ENCODE measurements around the gene YPEL1. TPM values are rescaled to one million over a fixed set of nuclear protein-coding genes. Genes with fewer than 3 reads are reported as not detected.

Gene YPEL1
- total RNA-seq, 2 experiments from 2014 or later: 18.2 to 18.8 TPM

DNA sequence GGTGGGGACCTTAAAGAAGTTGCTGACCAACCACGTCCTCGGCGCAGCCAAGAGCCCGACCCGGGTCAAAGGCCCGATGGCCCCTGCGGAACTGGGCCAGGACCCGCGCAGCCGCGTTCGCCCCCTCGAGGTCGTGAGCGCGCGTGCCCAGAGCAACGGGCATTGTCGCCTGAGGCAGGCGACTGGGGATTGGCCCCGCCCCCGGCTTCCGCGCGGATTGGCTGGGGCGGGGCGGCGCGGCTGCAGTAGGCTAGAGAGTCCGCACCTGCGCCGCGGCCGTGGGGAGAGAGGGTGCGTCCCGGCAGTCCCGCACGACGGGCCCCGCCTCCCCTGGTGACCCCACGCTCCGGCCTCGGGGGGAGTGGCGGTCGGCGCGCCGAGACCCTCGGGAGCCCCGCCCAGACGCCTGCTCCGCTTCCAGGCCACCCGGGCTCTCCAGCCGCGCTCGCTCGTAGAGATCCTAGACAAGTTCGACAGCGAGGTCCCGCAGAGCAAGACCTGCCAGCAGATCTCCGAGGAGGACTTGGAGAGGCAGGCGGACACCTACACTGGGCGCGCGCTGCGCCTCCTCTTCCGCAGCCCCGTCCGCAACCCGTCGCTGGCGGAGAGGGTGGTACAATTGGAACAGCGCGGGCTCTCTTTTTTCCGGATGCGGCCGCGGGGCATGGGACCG, 78.1 kb downstream of the YPEL1 start:
- POLR2A ChIA-PET: no interaction called here
- peaks cover 16% of the 10 kb centered on the region for H3K36me3 ChIP-seq (ENCODE audit: insufficient read depth, low read length)
- TF ChIP-seq, protein P1, sequence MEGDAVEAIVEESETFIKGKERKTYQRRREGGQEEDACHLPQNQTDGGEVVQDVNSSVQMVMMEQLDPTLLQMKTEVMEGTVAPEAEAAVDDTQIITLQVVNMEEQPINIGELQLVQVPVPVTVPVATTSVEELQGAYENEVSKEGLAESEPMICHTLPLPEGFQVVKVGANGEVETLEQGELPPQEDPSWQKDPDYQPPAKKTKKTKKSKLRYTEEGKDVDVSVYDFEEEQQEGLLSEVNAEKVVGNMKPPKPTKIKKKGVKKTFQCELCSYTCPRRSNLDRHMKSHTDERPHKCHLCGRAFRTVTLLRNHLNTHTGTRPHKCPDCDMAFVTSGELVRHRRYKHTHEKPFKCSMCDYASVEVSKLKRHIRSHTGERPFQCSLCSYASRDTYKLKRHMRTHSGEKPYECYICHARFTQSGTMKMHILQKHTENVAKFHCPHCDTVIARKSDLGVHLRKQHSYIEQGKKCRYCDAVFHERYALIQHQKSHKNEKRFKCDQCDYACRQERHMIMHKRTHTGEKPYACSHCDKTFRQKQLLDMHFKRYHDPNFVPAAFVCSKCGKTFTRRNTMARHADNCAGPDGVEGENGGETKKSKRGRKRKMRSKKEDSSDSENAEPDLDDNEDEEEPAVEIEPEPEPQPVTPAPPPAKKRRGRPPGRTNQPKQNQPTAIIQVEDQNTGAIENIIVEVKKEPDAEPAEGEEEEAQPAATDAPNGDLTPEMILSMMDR (conservative IDR thresholded peaks at IDR 0.05; ENCODE audit: low read length): peak; percentile 59
- no peak for TF ChIP-seq EZH2phosphoT487 (IDR thresholded peaks at IDR 0.05; ENCODE audit: borderline replicate concordance, low read depth, low read length)
- BruUV-seq (replicated peaks): no TSS peak
- CTCF ChIA-PET (ENCODE audit: unreplicated experiment): no interaction called here
- H3K79me2 ChIP-seq (ENCODE audit: insufficient read depth, low read depth, low read length): no peaks in the 10 kb centered on the region
- H3K4me3 ChIP-seq (ENCODE audit: low read depth, low read length, poor library complexity, severe bottlenecking): peak overlapping the region; percentile 68
- H3K4me2 ChIP-seq (ENCODE audit: low read length): peak overlapping the region; percentile 85
- DNase-seq (ENCODE audit: low spot score): peak; percentile 85
- no peaks in the 10 kb centered on the region for H3K9me2 ChIP-seq (ENCODE audit: insufficient read depth, low read length)
- H3K9me3 ChIP-seq (ENCODE audit: low read length): no peaks in the 10 kb centered on the region
- peak overlapping the region; percentile 30; the same call in 1 of the 2 replicates for H2AFZ ChIP-seq (ENCODE audit: low read length)
- H4K20me1 ChIP-seq (ENCODE audit: insufficient read depth, low read length): no peaks in the 10 kb centered on the region
- peak overlapping the region; percentile 38 for H3K27ac ChIP-seq (ENCODE audit: low read depth, low read length, poor library complexity, severe bottlenecking)
- H3K4me1 ChIP-seq (ENCODE audit: insufficient read depth, low read length, poor library complexity, severe bottlenecking): peaks cover 33% of the 10 kb centered on the region
- intact Hi-C loops (cut with micrococcal nuclease; ENCODE audit: unreplicated experiment): no loop called here

DNA sequence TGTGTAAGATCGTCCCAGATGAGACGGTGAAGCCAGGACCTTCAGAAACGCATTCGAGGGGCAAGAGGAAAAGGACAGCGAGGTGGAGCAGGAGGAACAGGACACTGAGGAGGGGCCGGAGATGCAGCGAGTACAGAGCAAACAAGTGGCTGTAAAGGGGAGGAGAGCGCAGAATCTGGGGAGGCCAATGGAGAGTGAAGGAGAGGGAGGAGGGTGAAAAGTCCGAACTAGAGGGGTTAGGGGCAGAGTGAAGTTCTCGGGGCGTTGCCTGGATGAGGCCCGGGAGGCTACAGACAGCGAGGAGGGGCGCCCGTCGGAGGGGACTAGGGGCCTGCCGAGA, 78.6 kb downstream of the YPEL1 start:
- Histone ChIP-seq H3K9me2 (ENCODE audit: insufficient read depth, low read length) (no peaks in the 10 kb centered on the region), H3K9me3 (ENCODE audit: low read length) (no peaks in the 10 kb centered on the region), H2AFZ (ENCODE audit: low read length) (peak overlapping the region; percentile 30; the same call in 1 of the 2 replicates), H4K20me1 (ENCODE audit: insufficient read depth, low read length) (no peaks in the 10 kb centered on the region), H3K27ac (ENCODE audit: low read depth, low read length, poor library complexity, severe bottlenecking) (no peak overlapping the region), H3K36me3 (ENCODE audit: insufficient read depth, low read length) (peaks cover 16% of the 10 kb centered on the region), H3K4me1 (ENCODE audit: insufficient read depth, low read length, poor library complexity, severe bottlenecking) (peaks cover 33% of the 10 kb centered on the region), H3K4me3 (ENCODE audit: low read depth, low read length, poor library complexity, severe bottlenecking) (peak overlapping the region; percentile 68), H3K4me2 (ENCODE audit: low read length) (peak overlapping the region; percentile 85), H3K79me2 (ENCODE audit: insufficient read depth, low read depth, low read length) (no peaks in the 10 kb centered on the region)
- CTCF ChIA-PET (ENCODE audit: unreplicated experiment): no interaction called here
- DNase-seq (ENCODE audit: low spot score): no peak
- TF ChIP-seq, protein P1 (conservative IDR thresholded peaks at IDR 0.05; ENCODE audit: low read length): no peak
- no peak for TF ChIP-seq EZH2phosphoT487 (IDR thresholded peaks at IDR 0.05; ENCODE audit: borderline replicate concordance, low read depth, low read length)
- POLR2A ChIA-PET: no interaction called here
- BruUV-seq (replicated peaks): no TSS peak
- intact Hi-C loops (cut with micrococcal nuclease; ENCODE audit: unreplicated experiment): no loop called here
